ENCODE data around the gene SYT9.

- TF ChIP-seq ZNF565 (CRISPR knock-in tag; conservative IDR thresholded peaks at IDR 0.05; ENCODE audit: low read depth) (no peak), RARB (CRISPR knock-in tag; IDR thresholded peaks at IDR 0.05) (no peak)
Observed at GRCh38 chr11:7220636-7221035, 31.1 kb upstream of the SYT9 start.
